Colonic mucosa (tissue), 4 donors: ENCODE measurements around the gene FEM1B. TPM values are rescaled to one million over a fixed set of nuclear protein-coding genes. Genes with fewer than 3 reads are reported as not detected.

Source experiments
- DNase-seq: peaks from one replicate; pipeline ENCODE4 v3.0.0-alpha.2; 2020
- H3K27ac ChIP-seq: fragments of 200-600 bp; one replicate; pipeline ENCODE4 v1.8.0; 2021
- H3K27me3 ChIP-seq: fragments of 200-600 bp; one replicate; pipeline ENCODE4 v1.8.0; 2021
- H3K36me3 ChIP-seq: fragments of 200-600 bp; one replicate; pipeline ENCODE4 v1.8.0; 2021
- H3K4me1 ChIP-seq: fragments of 200-600 bp; one replicate; pipeline ENCODE4 v1.8.0; 2021; ENCODE audit warnings: mild to moderate bottlenecking
- H3K4me3 ChIP-seq: fragments of 200-600 bp; one replicate; pipeline ENCODE4 v1.8.0; 2021
- H3K9ac ChIP-seq, 2 donors: one replicate each; pipeline ENCODE4 v1.7.0; 2013; ENCODE audit warnings: control low read depth in 2 of 2, low read depth in 2 of 2, low read length in 2 of 2
- H3K9me3 ChIP-seq: fragments of 200-600 bp; one replicate; pipeline ENCODE4 v1.8.0; 2021
- CTCF ChIP-seq: fragments of 200-600 bp; IDR thresholded peaks from one replicate; pipeline ENCODE4 v1.8.0; 2022; ENCODE audit warnings: antibody characterized with exemption, mild to moderate bottlenecking
- intact Hi-C: fragments of 100-400 bp; cut with DNase I; formaldehyde crosslinking; loops from one replicate; pipeline ENCODE4 v1.14.1; 2022
- total RNA-seq, 2 donors: library from RNA; stranded (reverse); fragmentation: NEBNext Ultra II Directional in 1 of 2; extraction: Animal tissue kit (Norgen Biotek cat#: 25700) in 1 of 2; gene quantifications; one replicate each; pipeline ENCODE4 v1.2.1, GENCODE V29; 2021
- donor health status: healthy.
- donor health status: DM: no; HTN: no; CAD: no.
- donor health status: DM: no; HTN: no; CAD: no.

The FEM1B gene
- total RNA-seq, 2 donors from 2014 or later, result 34.4 to 52.4 TPM

GRCh38 chr15:68289057-68289456 is 11.5 kb downstream of the FEM1B start:
- Histone ChIP-seq H3K4me3 (no peak overlapping the region), H3K4me1 (no peaks in the 10 kb centered on the region), H3K9ac (no peak overlapping the region), H3K27ac (no peak overlapping the region), H3K27me3 (no peaks in the 10 kb centered on the region), H3K36me3 (peaks cover 15% of the 10 kb centered on the region), H3K9me3 (no peaks in the 10 kb centered on the region)
- no peak for DNase-seq
- TF ChIP-seq CTCF, result no peak
- intact Hi-C loops, result no loop called here

- Histone ChIP-seq H3K9ac (no peak overlapping the region), H3K4me3 (no peak overlapping the region), H3K36me3 (peaks cover 15% of the 10 kb centered on the region), H3K9me3 (no peaks in the 10 kb centered on the region), H3K4me1 (no peaks in the 10 kb centered on the region), H3K27me3 (no peaks in the 10 kb centered on the region), H3K27ac (no peak overlapping the region)
- TF ChIP-seq CTCF, result no peak
- intact Hi-C loops, result no loop called here
- no peak for DNase-seq
Measured at GRCh38 chr15:68289621-68290352, 12.2 kb downstream of the FEM1B start.

GRCh38 chr15:68290715-68291114 is 13.2 kb downstream of the FEM1B start:
- no peak for TF ChIP-seq CTCF

GRCh38 chr15:68292157-68292781 is 14.7 kb downstream of the FEM1B start:
- Histone ChIP-seq H3K36me3 (peaks cover 15% of the 10 kb centered on the region), H3K4me1 (no peaks in the 10 kb centered on the region), H3K9me3 (no peaks in the 10 kb centered on the region), H3K9ac (no peak overlapping the region), H3K27ac (no peak overlapping the region), H3K4me3 (no peak overlapping the region), H3K27me3 (no peaks in the 10 kb centered on the region)
- TF ChIP-seq CTCF, result no peak
- intact Hi-C loops, result no loop called here
- DNase-seq, result no peak

More at GRCh38 chr15:68290715-68291114, 13.2 kb downstream of the FEM1B start:
- no peak for DNase-seq
- Histone ChIP-seq H3K9me3 (no peaks in the 10 kb centered on the region), H3K4me1 (no peaks in the 10 kb centered on the region), H3K36me3 (peaks cover 15% of the 10 kb centered on the region), H3K27ac (no peak overlapping the region), H3K27me3 (no peaks in the 10 kb centered on the region), H3K4me3 (no peak overlapping the region), H3K9ac (no peak overlapping the region)
- intact Hi-C loops, result no loop called here

GRCh38 chr15:68292967-68293366 is 15.4 kb downstream of the FEM1B start:
- Histone ChIP-seq H3K4me1 (no peaks in the 10 kb centered on the region), H3K4me3 (no peak overlapping the region), H3K36me3 (peaks cover 15% of the 10 kb centered on the region), H3K27me3 (no peaks in the 10 kb centered on the region), H3K9me3 (no peaks in the 10 kb centered on the region), H3K27ac (no peak overlapping the region), H3K9ac (no peak overlapping the region)
- intact Hi-C loops, result no loop called here
- TF ChIP-seq CTCF, result no peak
- no peak for DNase-seq
